GM23338 (cell line): ENCODE data around the gene NPC2. TPM values are rescaled to one million over a fixed set of nuclear protein-coding genes. Genes with fewer than 3 reads are reported as not detected.

Experiments
- ATAC-seq: fragments of 200-7000 bp; cut with Tn5 transposase; 3 replicates; pipeline ENCODE4 v1.9.1; 2020
- DNase-seq: peaks from one replicate; pipeline ENCODE4 v3.0.0-alpha.2; 2015; ENCODE audit warnings: low spot score
- H2AFZ ChIP-seq: fragments of 200-600 bp; sonication (generic); 2 replicates; pipeline ENCODE4 v1.8.0; 2016; ENCODE audit warnings: antibody characterized with exemption, mild to moderate bottlenecking, moderate library complexity
- H3F3A ChIP-seq: fragments of 200-600 bp; sonication (generic); replicated peaks from 2 replicates; pipeline ENCODE4 v1.8.0; 2017; ENCODE audit warnings: antibody characterized with exemption, mixed run types, low read depth
- H3K27ac ChIP-seq: fragments of 200-600 bp; sonication (generic); 2 replicates; pipeline ENCODE4 v1.6.1; 2016; ENCODE audit warnings: low read depth
- H3K27me3 ChIP-seq: fragments of 200-600 bp; sonication (generic); 2 replicates; pipeline ENCODE4 v1.8.0; 2016; ENCODE audit warnings: mild to moderate bottlenecking, mixed run types, moderate library complexity; ENCODE audit not compliant: insufficient read depth
- H3K36me3 ChIP-seq: fragments of 200-600 bp; sonication (generic); 2 replicates; pipeline ENCODE4 v1.8.0; 2016; ENCODE audit warnings: mild to moderate bottlenecking; ENCODE audit not compliant: insufficient read depth
- H3K4me1 ChIP-seq: fragments of 200-600 bp; sonication (generic); 2 replicates; pipeline ENCODE4 v1.8.0; 2016; ENCODE audit warnings: mild to moderate bottlenecking, moderate library complexity; ENCODE audit not compliant: insufficient read depth
- H3K4me2 ChIP-seq: fragments of 200-600 bp; sonication (generic); 2 replicates; pipeline ENCODE4 v1.7.1; 2017; ENCODE audit warnings: mixed run types
- H3K4me3 ChIP-seq: fragments of 200-600 bp; sonication (generic); 2 replicates; pipeline ENCODE4 v1.6.1; 2016; ENCODE audit warnings: mixed run types
- H3K79me2 ChIP-seq: fragments of 200-600 bp; sonication (generic); replicated peaks from 2 replicates; pipeline ENCODE4 v1.8.0; 2017; ENCODE audit warnings: mild to moderate bottlenecking; ENCODE audit not compliant: insufficient read depth
- H3K9me2 ChIP-seq: fragments of 200-600 bp; sonication (generic); 2 replicates; pipeline ENCODE4 v1.8.0; 2017; ENCODE audit not compliant: insufficient read depth
- H4K20me1 ChIP-seq: fragments of 200-600 bp; sonication (generic); replicated peaks from 2 replicates; pipeline ENCODE4 v1.8.0; 2017; ENCODE audit warnings: mild to moderate bottlenecking; ENCODE audit not compliant: insufficient read depth
- H3K27ac Mint-ChIP-seq: 2 replicates; pipeline ENCODE4 v1.8.0; 2020; ENCODE audit warnings: inconsistent platforms, mild to moderate bottlenecking, moderate library complexity, mixed read lengths
- H3K27me3 Mint-ChIP-seq: 3 replicates; pipeline ENCODE4 v1.8.0; 2022; ENCODE audit warnings: low read depth, mild to moderate bottlenecking, moderate library complexity, mixed read lengths, inconsistent platforms; ENCODE audit not compliant: insufficient read depth, poor library complexity
- H3K36me3 Mint-ChIP-seq: 3 replicates; pipeline ENCODE4 v1.8.0; 2021; ENCODE audit warnings: low read depth, mild to moderate bottlenecking, inconsistent platforms, moderate library complexity, mixed read lengths
- H3K4me1 Mint-ChIP-seq: 3 replicates; pipeline ENCODE4 v1.8.0; 2020; ENCODE audit warnings: mild to moderate bottlenecking, inconsistent platforms, mixed read lengths
- H3K4me3 Mint-ChIP-seq: 3 replicates; pipeline ENCODE4 v1.8.0; 2021; ENCODE audit warnings: moderate library complexity, mild to moderate bottlenecking, inconsistent platforms, mixed read lengths
- H3K9me3 Mint-ChIP-seq: 3 replicates; pipeline ENCODE4 v1.8.0; 2020; ENCODE audit warnings: moderate library complexity, mild to moderate bottlenecking, inconsistent platforms, mixed read lengths
- CREB1 ChIP-seq: fragments of 250-450 bp; sonication (Bioruptor Pico); IDR thresholded peaks from 2 replicates; pipeline ENCODE4 v1.5.0; 2020; ENCODE audit warnings: low read depth, mild to moderate bottlenecking, moderate library complexity
- CTCF ChIP-seq, 2 experiments: fragments of 200-600 bp in 1 of 2; sonication (generic) in 1 of 2; conservative IDR thresholded peaks; 2 replicates each; pipeline versions ENCODE4 v1.5.1 to v1.6.1; 2016 to 2017; ENCODE audit warnings: antibody characterized with exemption in 2 of 2, low read depth in 2 of 2, mild to moderate bottlenecking in 2 of 2, moderate library complexity in 1 of 2
- EZH2 ChIP-seq: fragments of 200-600 bp; sonication (generic); IDR thresholded peaks from one replicate; pipeline ENCODE4 v1.8.0; 2017; ENCODE audit warnings: antibody characterized with exemption, mild to moderate bottlenecking, low read depth; ENCODE audit not compliant: unreplicated experiment
- EZH2phosphoT487 ChIP-seq: fragments of 200-600 bp; sonication (generic); IDR thresholded peaks from one replicate; pipeline ENCODE4 v1.8.1; 2018; ENCODE audit warnings: antibody characterized with exemption; ENCODE audit not compliant: unreplicated experiment
- JUNB ChIP-seq: IDR thresholded peaks from one replicate; pipeline ENCODE4 v1.6.1; 2016; ENCODE audit warnings: antibody characterized with exemption; ENCODE audit not compliant: unreplicated experiment
- NANOG ChIP-seq: IDR thresholded peaks from 2 replicates; pipeline ENCODE4 v1.6.1; 2016; ENCODE audit warnings: antibody characterized with exemption, borderline replicate concordance
- POLR2AphosphoS5 ChIP-seq: IDR thresholded peaks from 2 replicates; pipeline ENCODE4 v1.6.1; 2016; ENCODE audit warnings: antibody characterized with exemption, low read depth
- REST ChIP-seq: IDR thresholded peaks from one replicate; pipeline ENCODE4 v1.6.1; 2018; ENCODE audit warnings: antibody characterized with exemption; ENCODE audit not compliant: unreplicated experiment
- ZNF331 ChIP-seq: fragments of 250-450 bp; sonication (Bioruptor Pico); IDR thresholded peaks from 2 replicates; pipeline ENCODE4 v1.5.0; 2020; ENCODE audit warnings: low read depth, mild to moderate bottlenecking, moderate library complexity
- ZNF462 ChIP-seq: fragments of 250-450 bp; sonication (Bioruptor Pico); IDR thresholded peaks from 2 replicates; pipeline ENCODE4 v1.5.0; 2020; ENCODE audit warnings: mild to moderate bottlenecking, moderate library complexity
- polyA plus RNA-seq: library from polyadenylated mRNA; unstranded; fragments of >200 nt; fragmentation: Nextera tagmentation; extraction: Ambion mirVana; gene quantifications from 2 replicates; pipeline ENCODE4 v1.2.1, GENCODE V29; 2016
- total RNA-seq: library from RNA; depleted of rRNA; stranded (reverse); fragments of >200 nt; shearing (Covaris generic); gene quantifications from 2 replicates; pipeline ENCODE4 v1.2.3, GENCODE V29; 2014

NPC2 gene
- total and polyA plus RNA-seq, 2 experiments from 2014 or later, result 287 to 344 TPM

GRCh38 chr14:74533576-74533975, 40.5 kb upstream of the NPC2 start (continued):
- no peak for TF ChIP-seq CREB1 (CRISPR knock-in tag)
- no peak for TF ChIP-seq CTCF (conservative IDR thresholded peaks at IDR 0.05; ENCODE audit: low read depth in 2 of 2)
- TF ChIP-seq EZH2, result no peak
- TF ChIP-seq REST, result no peak

GRCh38 chr14:74532246-74532645, 39.1 kb upstream of the NPC2 start:
- Mint-ChIP-seq H3K27me3 (peaks cover 9% of the 10 kb centered on the region), H3K9me3 (no peaks in the 10 kb centered on the region), H3K27ac (no peak overlapping the region), H3K4me1 (peaks cover 10% of the 10 kb centered on the region; the same call in 2 of the 3 replicates), H3K36me3 (no peaks in the 10 kb centered on the region), H3K4me3 (no peak overlapping the region)
- Histone ChIP-seq H3K4me1 (no peaks in the 10 kb centered on the region), H3K79me2 (no peaks in the 10 kb centered on the region), H4K20me1 (no peaks in the 10 kb centered on the region), H3K4me2 (no peak overlapping the region), H3K36me3 (no peaks in the 10 kb centered on the region), H3F3A (no peaks in the 10 kb centered on the region), H3K4me3 (no peak overlapping the region), H3K27me3 (no peaks in the 10 kb centered on the region), H2AFZ (no peak overlapping the region; the same call in 1 of the 2 replicates), H3K9me2 (no peaks in the 10 kb centered on the region), H3K27ac (no peak overlapping the region)
- DNase-seq, result no peak
- ATAC-seq, result no peak
- TF ChIP-seq POLR2AphosphoS5, result no peak
- TF ChIP-seq EZH2phosphoT487, result no peak
- TF ChIP-seq EZH2, result no peak
- TF ChIP-seq JUNB, result no peak
- TF ChIP-seq NANOG, result no peak
- TF ChIP-seq ZNF331 (CRISPR knock-in tag), result no peak
- no peak for TF ChIP-seq ZNF462
- TF ChIP-seq CREB1 (CRISPR knock-in tag), result no peak
- no peak for TF ChIP-seq REST
